Common myeloid progenitor, CD34-positive (primary cell): ENCODE data around the gene PKHD1.

Experiments used
- CTCF ChIA-PET: fragments of 350-600 bp; sonication (Branson Sonifier 250); formaldehyde crosslinking; loops from one replicate; lab custom pipeline; 2021; ENCODE audit warnings: antibody characterized with exemption; lab: Charles Lee
- POLR2A ChIA-PET: fragments of 350-600 bp; sonication (Branson Sonifier 250); formaldehyde crosslinking; loops from one replicate; lab custom pipeline; 2021; ENCODE audit warnings: antibody characterized with exemption; lab: Charles Lee
- DNase-seq, 3 donors: peaks; one replicate each; pipeline versions ENCODE4 v3.0.0 to v3.0.0-alpha.2; 2013
- H3K27ac ChIP-seq, 2 experiments: 1 replicate in 1 of 2; 2 replicates in 1 of 2; pipeline ENCODE4 v1.7.0; 2013; ENCODE audit warnings: inconsistent platforms in 2 of 2, low read length in 2 of 2, mild to moderate bottlenecking in 2 of 2, low read depth in 1 of 2, moderate library complexity in 1 of 2; ENCODE audit not compliant: severe bottlenecking in 2 of 2, insufficient read depth in 1 of 2, poor library complexity in 1 of 2
- H3K27me3 ChIP-seq, 5 experiments: replicated peaks in 2 of 5; 1 replicate in 3 of 5; 2 replicates in 2 of 5; pipeline versions ENCODE4 v1.6.1 to v1.7.0; 2013; ENCODE audit warnings: low read length in 4 of 5, mild to moderate bottlenecking in 2 of 5, moderate library complexity in 2 of 5, inconsistent platforms in 1 of 5; ENCODE audit not compliant: insufficient read depth in 5 of 5, control insufficient read depth in 4 of 5
- H3K36me3 ChIP-seq, 4 experiments: 1 replicate in 2 of 4; 2 replicates in 2 of 4; pipeline versions ENCODE4 v1.6.1 to v1.7.0; 2013; ENCODE audit warnings: low read length in 3 of 4, control low read depth in 1 of 4, mild to moderate bottlenecking in 1 of 4; ENCODE audit not compliant: control insufficient read depth in 4 of 4, insufficient read depth in 4 of 4
- H3K4me1 ChIP-seq, 4 experiments: 1 replicate in 3 of 4; 2 replicates in 1 of 4; pipeline versions ENCODE4 v1.6.1 to v1.7.1; 2013; ENCODE audit warnings: low read length in 3 of 4, mild to moderate bottlenecking in 3 of 4, control low read depth in 1 of 4, inconsistent platforms in 1 of 4, moderate library complexity in 1 of 4; ENCODE audit not compliant: control insufficient read depth in 4 of 4, insufficient read depth in 4 of 4; ENCODE audit errors: control extremely low read depth in 1 of 4
- H3K4me3 ChIP-seq, 7 experiments: 1 replicate in 4 of 7; 2 replicates in 3 of 7; pipeline versions ENCODE4 v1.5.1 to v1.7.0; 2013; ENCODE audit warnings: mild to moderate bottlenecking in 7 of 7, low read length in 6 of 7, moderate library complexity in 6 of 7, inconsistent platforms in 2 of 7, low read depth in 2 of 7, control low read depth in 1 of 7; ENCODE audit not compliant: insufficient read depth in 4 of 7, control insufficient read depth in 1 of 7; ENCODE audit errors: extremely low read depth in 1 of 7
- H3K9me3 ChIP-seq, 5 experiments: 1 replicate in 4 of 5; 2 replicates in 1 of 5; pipeline versions ENCODE4 v1.6.1 to v1.7.1; 2013; ENCODE audit warnings: low read length in 4 of 5, mild to moderate bottlenecking in 2 of 5, inconsistent platforms in 1 of 5, low read depth in 1 of 5, moderate library complexity in 1 of 5; ENCODE audit not compliant: control insufficient read depth in 4 of 5, insufficient read depth in 2 of 5; ENCODE audit errors: control extremely low read depth in 1 of 5
- WGBS: methylation state at CpG from one replicate; pipeline ENCODE4 v1.1.5; 2013; ENCODE audit not compliant: insufficient coverage; 5-methylcytosine and 5-hydroxymethylcytosine counted together

Gene PKHD1

DNA sequence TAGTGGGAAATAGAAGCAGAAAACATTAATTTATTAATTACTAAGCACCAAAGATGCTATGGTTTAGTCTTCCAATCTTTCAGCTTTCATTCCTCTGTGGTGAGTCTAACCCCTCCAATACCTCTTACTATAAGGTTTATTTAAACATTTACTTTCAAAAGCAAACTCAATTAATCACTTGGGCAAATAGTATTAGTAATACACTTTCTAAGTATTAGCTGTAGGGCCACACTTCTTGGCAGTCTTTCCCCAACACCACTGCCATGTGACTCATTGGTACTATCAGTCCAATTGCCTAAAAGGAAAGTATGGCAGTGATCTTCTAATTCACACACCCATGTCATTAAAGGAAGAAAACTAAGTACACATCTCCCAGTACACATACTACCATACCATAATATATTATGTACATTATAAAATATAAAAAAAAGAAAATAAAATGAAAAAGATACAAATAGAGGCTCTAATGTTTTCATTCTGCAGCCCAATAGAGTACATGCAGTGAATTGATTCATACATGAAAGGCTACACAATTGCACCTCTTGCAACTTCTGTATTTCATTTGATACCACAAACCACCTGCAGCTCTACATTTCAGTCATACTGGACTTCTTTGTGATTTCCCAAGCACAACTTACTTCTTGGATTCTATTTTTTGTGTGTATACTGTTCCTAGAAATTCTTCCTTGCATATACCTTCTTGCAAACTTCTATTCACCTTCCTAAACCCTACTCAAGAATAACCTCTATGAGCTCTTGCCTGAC, 218.6 kb downstream of the PKHD1 start:
- no peak overlapping the region for H3K27ac ChIP-seq
- no peak overlapping the region for H3K4me3 ChIP-seq
- no peak for DNase-seq
- H3K4me1 ChIP-seq = no peaks in the 10 kb centered on the region
- H3K36me3 ChIP-seq = no peaks in the 10 kb centered on the region
- POLR2A ChIA-PET = no interaction called here
- CTCF ChIA-PET = interaction anchor here (1.1 to 1.3 kb wide), 2 partner anchors 13 to 20 kb away, joined by 3 to 5 read pairs; no protein-coding TSS in a partner anchor
- peaks cover 0 to 9% (median 7%) of the 10 kb centered on the region in 5 experiments for H3K27me3 ChIP-seq
- no peaks in the 10 kb centered on the region for H3K9me3 ChIP-seq

DNA sequence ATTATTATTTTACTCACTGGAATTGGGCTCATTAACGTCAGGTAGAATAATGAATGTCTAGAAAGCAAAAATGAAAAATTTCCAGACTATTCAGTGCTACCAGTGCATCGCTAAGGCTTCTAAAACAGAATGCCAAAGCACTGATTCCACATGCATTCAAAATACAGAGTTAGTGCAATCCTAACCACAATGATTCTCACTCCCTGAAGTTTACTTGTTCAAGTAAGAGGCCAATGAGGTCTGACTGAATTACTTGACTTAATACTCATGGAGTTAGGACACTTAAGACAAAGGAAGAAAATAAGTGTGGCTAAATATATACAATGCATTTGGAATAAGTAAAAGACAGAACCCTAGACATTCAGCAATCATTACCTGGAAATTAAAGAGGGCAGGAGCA, 220.5 kb downstream of the PKHD1 start:
- H3K27ac ChIP-seq = no peak overlapping the region
- H3K27me3 ChIP-seq = peaks cover 0 to 9% (median 7%) of the 10 kb centered on the region in 5 experiments
- no peak overlapping the region for H3K4me3 ChIP-seq
- ChIA-PET POLR2A (no interaction called here), CTCF (no interaction called here)
- H3K36me3 ChIP-seq = no peaks in the 10 kb centered on the region
- no peak for DNase-seq
- H3K9me3 ChIP-seq = no peaks in the 10 kb centered on the region
- H3K4me1 ChIP-seq = no peaks in the 10 kb centered on the region
- no CpG with 5 or more reads among the region's 2 CpGs for WGBS

- DNase-seq = no peak
- no CpG with 5 or more reads among the region's 1 CpG for WGBS
- peaks cover 0 to 9% (median 7%) of the 10 kb centered on the region in 5 experiments for H3K27me3 ChIP-seq
- H3K9me3 ChIP-seq = no peaks in the 10 kb centered on the region
- H3K4me3 ChIP-seq = no peak overlapping the region
- no peaks in the 10 kb centered on the region for H3K4me1 ChIP-seq
- ChIA-PET CTCF (no interaction called here), POLR2A (no interaction called here)
- no peaks in the 10 kb centered on the region for H3K36me3 ChIP-seq
- no peak overlapping the region for H3K27ac ChIP-seq
These were observed 221.4 kb downstream of the PKHD1 start for GRCh38 chr6:51865996-51866395.

DNA sequence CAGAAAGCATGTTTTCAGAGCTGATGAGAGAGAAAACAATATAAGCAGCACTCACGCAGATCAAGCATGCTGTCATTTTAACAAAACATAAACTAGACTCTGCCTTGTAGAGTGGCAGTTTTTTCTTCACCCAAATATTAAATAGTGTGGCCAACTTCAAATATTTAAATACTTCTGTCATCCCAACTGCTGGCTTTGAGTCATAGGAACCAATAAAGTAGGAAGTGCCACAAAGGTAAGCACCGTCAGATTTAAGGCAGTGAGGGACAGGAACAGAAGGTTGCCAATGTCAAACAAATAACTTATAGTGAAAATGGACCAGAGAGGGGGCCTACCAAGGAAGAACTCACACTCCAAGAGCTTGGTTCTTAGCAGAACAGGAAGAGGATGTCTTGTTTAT, 222.2 kb downstream of the PKHD1 start:
- Histone ChIP-seq H3K27me3 (peaks cover 0 to 9% (median 7%) of the 10 kb centered on the region in 5 experiments), H3K4me1 (no peaks in the 10 kb centered on the region), H3K27ac (no peak overlapping the region), H3K4me3 (no peak overlapping the region), H3K36me3 (no peaks in the 10 kb centered on the region), H3K9me3 (no peaks in the 10 kb centered on the region)
- no peak for DNase-seq
- CTCF ChIA-PET = interaction anchor here (1.1 to 1.2 kb wide), 2 partner anchors 91 to 184 kb away, joined by 3 read pairs; no protein-coding TSS in a partner anchor
- 86% methylated on average over 1 of the region's 2 CpGs for WGBS
- POLR2A ChIA-PET = no interaction called here

DNA sequence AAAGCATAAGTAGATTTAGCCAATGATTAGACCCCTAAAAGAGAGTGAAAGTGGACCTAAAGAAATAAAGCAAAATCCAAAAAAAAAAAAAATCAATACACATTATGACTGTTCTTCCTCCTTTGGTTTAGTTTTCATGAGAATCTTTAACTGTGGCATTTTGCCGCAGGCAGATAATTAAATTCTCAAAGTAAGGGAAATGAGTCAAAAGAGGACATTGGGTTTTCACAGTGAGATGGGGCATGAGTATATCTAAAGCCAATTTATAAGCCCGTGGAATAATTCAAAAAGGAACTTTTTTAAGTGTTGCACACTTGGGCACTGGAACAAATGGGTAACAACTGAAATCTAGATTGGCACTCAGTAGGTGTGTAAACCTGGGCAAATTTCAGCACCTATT, 230.3 kb downstream of the PKHD1 start:
- ChIA-PET POLR2A (no interaction called here), CTCF (no interaction called here)
- Histone ChIP-seq H3K36me3 (no peaks in the 10 kb centered on the region), H3K4me3 (no peak overlapping the region), H3K27ac (no peak overlapping the region), H3K4me1 (no peaks in the 10 kb centered on the region), H3K9me3 (no peaks in the 10 kb centered on the region), H3K27me3 (peaks cover 0 to 3% (median 0%) of the 10 kb centered on the region in 5 experiments)
- WGBS = 92% methylated on average over 2 of the region's 2 CpGs
- no peak for DNase-seq

- CTCF ChIA-PET = interaction anchor here (1.5 kb wide), 1 partner anchor 166 kb away, joined by 6 read pairs; no protein-coding TSS in a partner anchor
- no peaks in the 10 kb centered on the region for H3K4me1 ChIP-seq
These were observed 230.9 kb downstream of the PKHD1 start for GRCh38 chr6:51856508-51856907.

DNA sequence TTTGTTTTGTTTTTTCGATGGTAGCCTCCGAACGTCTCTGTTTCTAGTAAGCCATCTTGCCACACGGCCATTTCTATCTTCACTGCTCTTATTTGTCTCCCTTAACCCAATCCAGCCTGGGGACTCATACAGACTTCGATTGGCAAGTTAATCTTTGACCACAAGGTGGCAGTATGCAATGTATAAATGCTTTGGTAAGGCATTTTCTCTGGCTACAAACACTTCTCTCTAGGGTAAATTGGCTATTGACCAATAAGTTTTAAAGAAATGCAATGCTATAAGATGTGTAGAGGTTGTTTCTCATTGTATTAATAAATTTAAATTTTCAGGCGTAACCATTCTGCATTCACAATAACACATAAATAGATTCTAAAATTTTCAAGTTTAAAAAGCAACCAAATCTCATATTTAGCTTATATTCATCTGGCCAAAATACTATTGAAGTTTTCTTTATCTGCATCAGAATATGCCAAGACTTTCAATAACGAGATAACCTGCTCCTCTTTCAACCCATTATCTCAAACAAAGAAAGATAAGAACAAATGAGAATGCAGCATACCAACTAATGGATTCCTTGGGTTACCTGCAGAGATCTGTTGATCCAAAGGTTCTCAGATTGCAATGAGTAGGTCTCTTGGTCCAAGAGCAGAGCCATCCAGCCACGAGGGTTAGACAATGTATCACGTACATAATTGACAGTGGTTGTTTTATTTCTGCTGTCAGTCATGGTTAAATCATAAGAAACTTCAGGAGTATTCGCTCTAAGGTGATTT, 231.9 kb downstream of the PKHD1 start:
- H3K4me3 ChIP-seq = no peak overlapping the region
- no peaks in the 10 kb centered on the region for H3K9me3 ChIP-seq
- no peaks in the 10 kb centered on the region for H3K4me1 ChIP-seq
- peaks cover 0 to 3% (median 0%) of the 10 kb centered on the region in 5 experiments for H3K27me3 ChIP-seq
- ChIA-PET POLR2A (no interaction called here), CTCF (interaction anchor here (0.7 to 2.7 kb wide), 8 partner anchors 12 to 194 kb away, joined by 3 to 23 read pairs (median 4); no protein-coding TSS in a partner anchor)
- no peaks in the 10 kb centered on the region for H3K36me3 ChIP-seq
- WGBS = 22% methylated on average over 4 of the region's 10 CpGs
- peak; percentile 71 to 85 (median 75) for DNase-seq
- no peak overlapping the region for H3K27ac ChIP-seq

More at GRCh38 chr6:51856508-51856907, 230.9 kb downstream of the PKHD1 start:
- no peak for DNase-seq
- Histone ChIP-seq H3K36me3 (no peaks in the 10 kb centered on the region), H3K4me3 (no peak overlapping the region), H3K27ac (no peak overlapping the region), H3K9me3 (no peaks in the 10 kb centered on the region), H3K27me3 (peaks cover 0 to 3% (median 0%) of the 10 kb centered on the region in 5 experiments)
- POLR2A ChIA-PET = no interaction called here
